Common myeloid progenitor, CD34-positive (primary cell): ENCODE results near the gene TVP23B.
"Not testable (repeated sequence)": the region's sequence is repeated elsewhere in the genome, so short reads cannot be mapped to it uniquely, and the experiment has no call there.

Experiments used
- CTCF ChIA-PET: fragments of 350-600 bp; sonication (Branson Sonifier 250); formaldehyde crosslinking; loops from one replicate; lab custom pipeline; 2021; ENCODE audit warnings: antibody characterized with exemption; lab: Charles Lee
- POLR2A ChIA-PET: fragments of 350-600 bp; sonication (Branson Sonifier 250); formaldehyde crosslinking; loops from one replicate; lab custom pipeline; 2021; ENCODE audit warnings: antibody characterized with exemption; lab: Charles Lee
- DNase-seq, 3 donors: peaks; one replicate each; pipeline versions ENCODE4 v3.0.0 to v3.0.0-alpha.2; 2013
- H3K27ac ChIP-seq, 2 experiments: 1 replicate in 1 of 2; 2 replicates in 1 of 2; pipeline ENCODE4 v1.7.0; 2013; ENCODE audit warnings: inconsistent platforms in 2 of 2, low read length in 2 of 2, mild to moderate bottlenecking in 2 of 2, low read depth in 1 of 2, moderate library complexity in 1 of 2; ENCODE audit not compliant: severe bottlenecking in 2 of 2, insufficient read depth in 1 of 2, poor library complexity in 1 of 2
- H3K27me3 ChIP-seq, 5 experiments: replicated peaks in 2 of 5; 1 replicate in 3 of 5; 2 replicates in 2 of 5; pipeline versions ENCODE4 v1.6.1 to v1.7.0; 2013; ENCODE audit warnings: low read length in 4 of 5, mild to moderate bottlenecking in 2 of 5, moderate library complexity in 2 of 5, inconsistent platforms in 1 of 5; ENCODE audit not compliant: insufficient read depth in 5 of 5, control insufficient read depth in 4 of 5
- H3K36me3 ChIP-seq, 4 experiments: 1 replicate in 2 of 4; 2 replicates in 2 of 4; pipeline versions ENCODE4 v1.6.1 to v1.7.0; 2013; ENCODE audit warnings: low read length in 3 of 4, control low read depth in 1 of 4, mild to moderate bottlenecking in 1 of 4; ENCODE audit not compliant: control insufficient read depth in 4 of 4, insufficient read depth in 4 of 4
- H3K4me1 ChIP-seq, 4 experiments: 1 replicate in 3 of 4; 2 replicates in 1 of 4; pipeline versions ENCODE4 v1.6.1 to v1.7.1; 2013; ENCODE audit warnings: low read length in 3 of 4, mild to moderate bottlenecking in 3 of 4, control low read depth in 1 of 4, inconsistent platforms in 1 of 4, moderate library complexity in 1 of 4; ENCODE audit not compliant: control insufficient read depth in 4 of 4, insufficient read depth in 4 of 4; ENCODE audit errors: control extremely low read depth in 1 of 4
- H3K4me3 ChIP-seq, 7 experiments: 1 replicate in 4 of 7; 2 replicates in 3 of 7; pipeline versions ENCODE4 v1.5.1 to v1.7.0; 2013; ENCODE audit warnings: mild to moderate bottlenecking in 7 of 7, low read length in 6 of 7, moderate library complexity in 6 of 7, inconsistent platforms in 2 of 7, low read depth in 2 of 7, control low read depth in 1 of 7; ENCODE audit not compliant: insufficient read depth in 4 of 7, control insufficient read depth in 1 of 7; ENCODE audit errors: extremely low read depth in 1 of 7
- H3K9me3 ChIP-seq, 5 experiments: 1 replicate in 4 of 5; 2 replicates in 1 of 5; pipeline versions ENCODE4 v1.6.1 to v1.7.1; 2013; ENCODE audit warnings: low read length in 4 of 5, mild to moderate bottlenecking in 2 of 5, inconsistent platforms in 1 of 5, low read depth in 1 of 5, moderate library complexity in 1 of 5; ENCODE audit not compliant: control insufficient read depth in 4 of 5, insufficient read depth in 2 of 5; ENCODE audit errors: control extremely low read depth in 1 of 5
- WGBS: methylation state at CpG from one replicate; pipeline ENCODE4 v1.1.5; 2013; ENCODE audit not compliant: insufficient coverage; 5-methylcytosine and 5-hydroxymethylcytosine counted together

The TVP23B gene

DNA sequence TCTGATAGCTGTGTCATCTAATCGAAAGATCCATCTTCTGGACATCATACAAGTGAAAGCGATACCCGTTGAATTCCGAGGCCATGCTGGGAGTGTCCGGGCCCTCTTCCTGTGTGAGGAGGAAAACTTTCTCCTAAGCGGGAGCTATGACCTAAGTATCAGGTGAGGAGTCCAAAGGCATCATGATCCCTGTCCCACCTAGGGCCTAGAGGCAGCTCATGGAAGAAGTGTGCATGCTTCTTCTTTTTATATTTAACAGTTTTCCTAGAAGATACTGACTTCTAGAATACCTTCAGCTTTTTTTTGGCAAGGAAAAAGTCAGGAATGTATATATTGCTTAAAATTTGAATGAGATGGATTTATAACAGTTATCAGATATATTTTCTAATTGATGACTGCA lies 22.6 kb upstream of the TVP23B start:
- CTCF ChIA-PET, H3K36me3 ChIP-seq, DNase-seq, H3K9me3 ChIP-seq, H3K4me1 ChIP-seq, POLR2A ChIA-PET, H3K27me3 ChIP-seq, H3K27ac ChIP-seq, H3K4me3 ChIP-seq: not testable (repeated sequence)
- 100% methylated on average over 1 of the region's 6 CpGs for WGBS

DNA sequence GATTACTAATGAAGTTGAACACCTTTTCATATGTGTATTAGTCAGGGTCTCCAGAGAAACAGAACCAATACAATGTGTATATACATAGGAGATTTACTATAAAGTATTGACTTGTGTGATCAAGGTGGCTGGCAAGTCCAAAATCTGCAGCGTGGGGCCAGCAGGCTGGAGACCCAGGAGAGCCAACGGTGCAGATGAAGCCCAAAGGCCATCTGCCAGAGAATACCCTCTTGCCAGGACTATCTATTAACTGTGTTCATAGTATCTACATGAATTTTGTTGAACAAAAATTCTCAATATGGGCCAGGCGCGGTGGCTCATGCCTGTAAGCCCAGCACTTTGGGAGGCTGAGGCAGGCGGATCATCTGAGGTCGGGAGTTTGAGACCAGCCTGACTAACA lies 20.8 kb upstream of the TVP23B start:
- H3K4me3 ChIP-seq, CTCF ChIA-PET, H3K27ac ChIP-seq, H3K36me3 ChIP-seq, POLR2A ChIA-PET, H3K27me3 ChIP-seq, H3K4me1 ChIP-seq, H3K9me3 ChIP-seq, DNase-seq: not testable (repeated sequence)
- 100% methylated on average over 3 of the region's 6 CpGs for WGBS

DNA sequence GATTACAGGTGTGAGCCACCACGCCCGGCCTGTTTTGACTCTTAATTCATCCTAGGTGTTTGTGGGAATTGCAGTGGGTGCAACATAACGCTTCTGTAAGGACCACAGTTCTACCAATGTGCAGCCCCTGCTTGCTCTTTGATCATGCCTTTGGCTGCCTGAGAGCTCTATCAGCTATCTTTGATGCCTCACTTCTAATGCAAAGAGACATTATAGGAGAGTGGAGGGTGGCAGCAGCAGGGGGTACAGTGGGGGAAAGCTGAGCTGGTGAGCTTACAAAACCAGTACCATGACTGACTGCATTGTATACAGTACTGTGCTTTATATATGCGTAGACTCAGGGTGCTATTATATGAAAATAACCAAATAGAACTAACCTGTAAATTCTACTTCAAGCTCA lies 10.4 kb upstream of the TVP23B start:
- H3K36me3 ChIP-seq, H3K27me3 ChIP-seq, H3K9me3 ChIP-seq, H3K4me3 ChIP-seq, POLR2A ChIA-PET, CTCF ChIA-PET, DNase-seq, H3K27ac ChIP-seq: not testable (repeated sequence)
- WGBS: no CpG with 5 or more reads among the region's 4 CpGs
- peaks cover 0 to 20% (median 6%) of the 10 kb centered on the region in 4 experiments for H3K4me1 ChIP-seq

DNA sequence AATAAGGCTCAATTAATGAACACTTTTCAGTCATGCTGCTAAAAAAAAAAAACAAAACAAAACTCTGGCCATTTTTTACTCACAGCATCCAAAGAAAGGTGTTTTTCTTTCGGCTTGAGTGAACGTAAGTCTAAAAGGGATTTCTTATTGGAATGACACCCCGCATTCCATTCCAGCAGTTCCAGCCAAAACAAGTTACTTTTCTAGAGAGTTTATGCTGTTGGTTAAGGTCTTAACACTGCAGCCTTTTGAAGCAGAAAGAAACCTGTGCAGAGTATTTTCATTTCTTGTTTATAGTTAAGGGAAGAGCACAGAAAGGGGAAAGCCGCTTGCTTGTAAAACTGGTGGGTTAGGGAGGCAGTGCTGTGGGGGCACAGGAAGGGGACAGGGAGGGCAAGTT lies 9.9 kb upstream of the TVP23B start:
- POLR2A ChIA-PET, DNase-seq, H3K27me3 ChIP-seq: not testable (repeated sequence)

DNA sequence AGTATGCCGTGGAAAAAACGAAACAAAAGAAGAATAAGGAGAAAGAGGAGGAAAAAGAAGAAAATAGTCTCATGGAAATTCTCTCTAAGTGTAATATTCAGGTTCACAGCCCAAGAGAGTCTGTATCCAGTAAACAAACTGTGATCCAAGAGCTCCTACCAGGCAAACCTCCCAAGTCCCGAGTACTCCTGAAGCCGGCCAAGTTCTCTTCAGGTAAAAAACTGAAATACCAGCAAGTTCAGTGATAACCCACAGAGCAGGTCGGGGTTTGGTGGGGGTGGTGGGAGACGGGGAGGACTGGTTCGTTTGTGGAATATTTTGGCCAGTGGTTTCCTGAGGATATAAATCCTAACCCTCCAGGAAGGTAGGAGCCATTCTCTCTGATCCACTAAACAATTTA lies 8.5 kb upstream of the TVP23B start:
- H3K4me1 ChIP-seq: peaks cover 0 to 20% (median 6%) of the 10 kb centered on the region in 4 experiments
- H3K36me3 ChIP-seq: no peaks in the 10 kb centered on the region
- ChIA-PET POLR2A (no interaction called here), CTCF (no interaction called here)
- no peaks in the 10 kb centered on the region for H3K9me3 ChIP-seq
- no peak overlapping the region for H3K27ac ChIP-seq
- WGBS: 88% methylated on average over 2 of the region's 7 CpGs
- DNase-seq: no peak
- H3K4me3 ChIP-seq: no peak overlapping the region
- no peaks in the 10 kb centered on the region for H3K27me3 ChIP-seq

More for the DNA sequence above, 9.9 kb upstream of the TVP23B start:
- H3K9me3 ChIP-seq, CTCF ChIA-PET, H3K27ac ChIP-seq, H3K36me3 ChIP-seq, H3K4me3 ChIP-seq: not testable (repeated sequence)
- 82% methylated on average over 3 of the region's 4 CpGs for WGBS
- peaks cover 0 to 20% (median 6%) of the 10 kb centered on the region in 4 experiments for H3K4me1 ChIP-seq

DNA sequence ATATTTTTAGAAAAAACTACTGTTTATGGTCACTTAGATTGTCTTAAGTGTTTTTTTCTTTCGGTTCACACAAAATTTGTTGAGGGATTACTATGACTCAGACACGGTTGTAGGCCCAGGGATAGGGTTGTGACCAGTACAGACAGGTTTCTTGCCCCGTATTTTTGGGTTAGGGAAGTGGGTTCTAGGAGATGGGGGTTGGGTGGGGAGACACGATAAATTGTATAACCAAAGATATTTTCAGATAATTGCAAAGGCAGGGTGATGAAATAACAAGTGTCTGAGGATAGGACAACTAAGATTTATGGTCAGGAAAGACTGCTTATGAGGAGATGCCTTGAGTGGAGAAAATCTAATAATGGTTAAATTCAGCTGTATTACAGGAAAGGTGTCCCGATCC lies 822 bp downstream of the TVP23B start:
- CTCF ChIA-PET, H3K9me3 ChIP-seq, H3K27me3 ChIP-seq, H3K4me1 ChIP-seq, H3K36me3 ChIP-seq, POLR2A ChIA-PET: not testable (repeated sequence)
- WGBS: no CpG with 5 or more reads among the region's 5 CpGs
- Histone ChIP-seq H3K4me3 (peak overlapping the region in 4 of 7 experiments; percentile 44 to 63 (median 62)), H3K27ac (peak overlapping the region in 1 of 2 experiments; percentile 78)
- DNase-seq: peak in 2 of 3 donors; percentile 7 to 18

DNA sequence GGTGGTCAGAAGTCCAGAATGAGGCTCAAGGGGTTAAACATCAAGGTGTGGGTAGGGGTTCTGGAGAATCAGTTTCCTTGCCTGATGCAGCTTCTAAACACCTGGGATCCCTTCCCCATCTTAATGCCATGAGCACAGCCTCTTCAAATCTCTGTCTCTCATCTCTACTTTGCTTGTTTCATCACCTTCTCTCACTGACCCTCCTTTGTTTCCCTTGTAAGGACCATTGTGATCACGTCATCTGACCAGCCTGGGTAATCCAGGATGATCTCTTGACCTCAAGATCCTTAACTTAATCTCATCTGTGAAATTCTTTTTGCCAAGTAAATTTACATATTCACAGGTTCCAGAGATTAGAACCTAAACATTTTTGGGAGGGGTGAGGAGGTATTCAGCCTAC lies 5.0 kb downstream of the TVP23B start:
- H3K4me1 ChIP-seq, H3K27ac ChIP-seq, DNase-seq, H3K4me3 ChIP-seq, H3K27me3 ChIP-seq, POLR2A ChIA-PET, H3K9me3 ChIP-seq, H3K36me3 ChIP-seq, CTCF ChIA-PET: not testable (repeated sequence)
- whole genome bisulfite sequencing: no CpG with 5 or more reads among the region's 1 CpG
